ENCODE results near the gene FGD4. TPM values are rescaled to one million over a fixed set of nuclear protein-coding genes. Genes with fewer than 3 reads are reported as not detected.
A peak's percentile ranks its signal among the peaks of the same experiment; 100 is the strongest.
"Not testable (repeated sequence)": the region's sequence is repeated elsewhere in the genome, so short reads cannot be mapped to it uniquely, and the experiment has no call there.

The FGD4 gene
- total RNA-seq, 1 donor from 2014 or later: 65.5 TPM

- Histone ChIP-seq H3K4me1 (peaks cover 32% of the 10 kb centered on the region), H3K27me3 (no peaks in the 10 kb centered on the region), H3K9me3 (no peaks in the 10 kb centered on the region), H3K4me3 (no peak overlapping the region), H3K27ac (no peak overlapping the region), H3K36me3 (peaks cover 15% of the 10 kb centered on the region)
- TF ChIP-seq, protein P1, sequence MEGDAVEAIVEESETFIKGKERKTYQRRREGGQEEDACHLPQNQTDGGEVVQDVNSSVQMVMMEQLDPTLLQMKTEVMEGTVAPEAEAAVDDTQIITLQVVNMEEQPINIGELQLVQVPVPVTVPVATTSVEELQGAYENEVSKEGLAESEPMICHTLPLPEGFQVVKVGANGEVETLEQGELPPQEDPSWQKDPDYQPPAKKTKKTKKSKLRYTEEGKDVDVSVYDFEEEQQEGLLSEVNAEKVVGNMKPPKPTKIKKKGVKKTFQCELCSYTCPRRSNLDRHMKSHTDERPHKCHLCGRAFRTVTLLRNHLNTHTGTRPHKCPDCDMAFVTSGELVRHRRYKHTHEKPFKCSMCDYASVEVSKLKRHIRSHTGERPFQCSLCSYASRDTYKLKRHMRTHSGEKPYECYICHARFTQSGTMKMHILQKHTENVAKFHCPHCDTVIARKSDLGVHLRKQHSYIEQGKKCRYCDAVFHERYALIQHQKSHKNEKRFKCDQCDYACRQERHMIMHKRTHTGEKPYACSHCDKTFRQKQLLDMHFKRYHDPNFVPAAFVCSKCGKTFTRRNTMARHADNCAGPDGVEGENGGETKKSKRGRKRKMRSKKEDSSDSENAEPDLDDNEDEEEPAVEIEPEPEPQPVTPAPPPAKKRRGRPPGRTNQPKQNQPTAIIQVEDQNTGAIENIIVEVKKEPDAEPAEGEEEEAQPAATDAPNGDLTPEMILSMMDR (IDR thresholded peaks at IDR 0.05): no peak
- DNase-seq (no peak), ATAC-seq (no peak)
- intact Hi-C loops (cut with DNase I): no loop called here
These were observed 161.2 kb downstream of the FGD4 start for GRCh38 chr12:32560520-32560919.

- Histone ChIP-seq H3K9me3 (no peaks in the 10 kb centered on the region), H3K27ac (peak overlapping the region; percentile 71), H3K36me3 (peaks cover 26% of the 10 kb centered on the region), H3K4me3 (no peak overlapping the region), H3K4me1 (peaks cover 38% of the 10 kb centered on the region), H3K27me3 (no peaks in the 10 kb centered on the region)
- intact Hi-C loops (cut with DNase I): no loop called here
- TF ChIP-seq, protein P1 (IDR thresholded peaks at IDR 0.05): no peak
- DNase-seq (no peak), ATAC-seq (no peak)
These were observed 162.6 kb downstream of the FGD4 start for GRCh38 chr12:32561931-32562341.

DNA sequence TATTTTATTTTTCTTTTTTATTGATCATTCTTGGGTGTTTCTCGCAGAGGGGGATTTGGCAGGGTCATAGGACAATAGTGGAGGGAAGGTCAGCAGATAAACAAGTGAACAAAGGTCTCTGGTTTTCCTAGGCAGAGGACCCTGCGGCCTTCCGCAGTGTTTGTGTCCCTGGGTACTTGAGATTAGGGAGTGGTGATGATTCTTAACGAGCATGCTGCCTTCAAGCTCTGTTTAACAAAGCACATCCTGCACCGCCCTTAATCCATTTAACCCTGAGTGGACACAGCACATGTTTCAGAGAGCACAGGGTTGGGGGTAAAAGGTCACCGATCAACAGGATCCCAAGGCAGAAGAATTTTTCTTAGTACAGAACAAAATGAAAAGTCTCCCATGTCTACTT is 163.1 kb downstream of the FGD4 start:
- H3K9me3 ChIP-seq; intact Hi-C loops (cut with DNase I); DNase-seq; H3K4me3 ChIP-seq; ATAC-seq; H3K27me3 ChIP-seq: not testable (repeated sequence)
- Histone ChIP-seq H3K27ac (peak overlapping the region; percentile 71), H3K4me1 (peaks cover 43% of the 10 kb centered on the region), H3K36me3 (peaks cover 26% of the 10 kb centered on the region)

DNA sequence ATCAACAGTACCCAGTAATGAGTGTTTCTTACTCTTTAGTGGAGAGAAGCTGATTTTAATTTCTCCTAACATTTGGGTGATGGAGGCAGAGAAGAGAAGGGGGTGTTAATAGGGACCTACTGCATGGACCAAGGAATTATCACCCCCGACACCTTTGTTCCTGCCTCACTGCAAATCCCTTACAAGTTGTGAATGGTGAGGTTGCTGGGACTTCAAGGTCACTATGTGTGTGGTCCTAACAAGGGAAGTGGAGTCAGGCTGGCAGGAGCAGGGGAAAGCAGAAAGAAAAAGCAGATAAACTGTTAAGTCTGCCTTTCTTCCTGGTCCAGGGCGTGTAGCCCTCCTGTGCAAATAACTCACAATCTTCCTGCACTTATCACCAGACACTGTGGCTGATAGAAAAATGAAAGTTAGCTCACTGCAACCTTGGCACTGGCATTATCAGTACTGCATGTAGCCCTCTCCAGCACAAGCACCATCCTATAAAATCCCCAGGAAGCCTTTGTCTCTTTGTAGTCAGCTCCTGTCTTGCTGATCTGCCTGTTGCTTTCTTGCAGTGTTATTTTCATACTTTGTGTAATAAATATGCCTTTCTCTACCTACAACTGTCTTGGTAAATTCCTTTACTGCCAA is 167.4 kb downstream of the FGD4 start:
- DNase-seq (no peak), ATAC-seq (peak; percentile 68)
- TF ChIP-seq, protein P1 (IDR thresholded peaks at IDR 0.05): no peak
- Histone ChIP-seq H3K9me3 (no peaks in the 10 kb centered on the region), H3K27me3 (no peaks in the 10 kb centered on the region), H3K4me1 (peaks cover 21% of the 10 kb centered on the region), H3K36me3 (peaks cover 26% of the 10 kb centered on the region), H3K4me3 (no peak overlapping the region), H3K27ac (peak overlapping the region; percentile 37)
- intact Hi-C loops (cut with DNase I): no loop called here

DNA sequence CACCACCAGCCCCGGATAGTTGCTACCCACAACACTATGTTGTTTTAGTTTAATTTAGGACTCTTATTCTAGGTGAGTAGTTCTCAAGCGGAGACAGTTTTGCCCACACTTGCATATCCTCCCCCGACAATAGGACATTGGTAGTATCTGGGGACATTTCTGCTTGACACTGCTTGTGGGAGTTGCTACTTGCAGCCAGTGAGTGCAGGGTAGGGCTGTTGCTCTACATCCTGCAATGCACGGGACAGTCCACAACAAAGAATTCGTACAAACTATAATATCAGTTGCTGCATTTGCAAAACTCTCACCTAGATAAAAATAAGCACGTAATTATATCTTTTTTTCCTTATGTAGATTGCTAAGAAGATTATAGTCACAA is 167.9 kb downstream of the FGD4 start:
- Histone ChIP-seq H3K9me3 (no peaks in the 10 kb centered on the region), H3K27me3 (no peaks in the 10 kb centered on the region), H3K4me3 (no peak overlapping the region), H3K27ac (peak overlapping the region; percentile 37), H3K36me3 (peaks cover 26% of the 10 kb centered on the region), H3K4me1 (peaks cover 21% of the 10 kb centered on the region)
- intact Hi-C loops (cut with DNase I): no loop called here
- ATAC-seq (peak; percentile 51), DNase-seq (no peak)
- TF ChIP-seq, protein P1 (IDR thresholded peaks at IDR 0.05): no peak

- Histone ChIP-seq H3K27ac (no peak overlapping the region), H3K36me3 (peaks cover 29% of the 10 kb centered on the region), H3K4me1 (peaks cover 21% of the 10 kb centered on the region), H3K27me3 (no peaks in the 10 kb centered on the region), H3K4me3 (no peak overlapping the region), H3K9me3 (no peaks in the 10 kb centered on the region)
- ATAC-seq (no peak), DNase-seq (no peak)
- TF ChIP-seq, protein P1 (IDR thresholded peaks at IDR 0.05): no peak
- intact Hi-C loops (cut with DNase I): no loop called here
These were observed 168.9 kb downstream of the FGD4 start for GRCh38 chr12:32568228-32568627.

Data from upper lobe of right lung (tissue), 1 donor.